H4 (cell line): ENCODE data around the gene NHLRC2. TPM values are rescaled to one million over a fixed set of nuclear protein-coding genes. Genes with fewer than 3 reads are reported as not detected.

Source experiments
- DNase-seq: peaks from one replicate; pipeline ENCODE4 v3.0.0-alpha.2; 2015; ENCODE audit warnings: low spot score
- total RNA-seq: library from RNA; depleted of rRNA; stranded (reverse); fragments of >200 nt; shearing (Covaris generic); gene quantifications from 2 replicates; pipeline ENCODE4 v1.2.3, GENCODE V29; 2014

Gene NHLRC2
- total RNA-seq, 1 experiment from 2014 or later, result 10.2 TPM

DNA sequence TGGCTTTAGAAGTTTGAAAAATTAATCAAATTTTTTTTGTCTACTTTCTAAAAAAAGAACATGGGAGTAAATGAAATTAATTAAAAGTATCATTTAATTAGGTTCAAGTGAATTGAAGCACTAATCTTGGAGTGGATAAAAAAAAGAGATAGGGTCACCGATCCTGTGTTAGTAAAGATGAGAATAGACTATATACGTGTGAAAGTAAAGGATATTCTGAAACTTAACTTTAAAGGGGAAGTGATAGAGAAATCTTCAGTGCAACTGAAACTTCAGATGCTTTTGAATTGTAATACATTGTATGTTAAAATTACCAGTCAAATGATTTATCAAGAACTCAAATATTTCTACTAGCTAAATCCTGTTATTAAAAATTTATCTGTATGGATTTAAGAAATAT, 4.8 kb downstream of the NHLRC2 start:
- DNase-seq, result no peak

DNA sequence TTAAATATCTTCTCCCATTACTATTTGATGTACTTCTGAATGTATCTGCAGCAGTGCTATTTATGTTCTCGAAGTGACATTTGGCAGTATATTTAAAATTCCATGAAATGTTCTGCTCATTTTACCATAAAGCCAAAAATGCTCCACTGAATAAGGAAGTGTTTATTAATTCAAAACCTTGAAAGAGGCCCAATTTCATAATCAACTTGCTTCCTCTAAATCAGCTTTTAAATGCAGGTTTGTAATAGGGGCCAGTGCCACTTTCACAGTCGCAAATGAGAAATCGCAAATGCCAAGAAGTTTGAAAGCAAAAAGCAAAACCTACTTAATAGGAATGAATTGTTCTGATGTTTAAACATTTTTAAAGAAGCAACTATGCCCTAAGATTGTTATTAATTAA, 11.4 kb downstream of the NHLRC2 start:
- DNase-seq, result no peak

DNA sequence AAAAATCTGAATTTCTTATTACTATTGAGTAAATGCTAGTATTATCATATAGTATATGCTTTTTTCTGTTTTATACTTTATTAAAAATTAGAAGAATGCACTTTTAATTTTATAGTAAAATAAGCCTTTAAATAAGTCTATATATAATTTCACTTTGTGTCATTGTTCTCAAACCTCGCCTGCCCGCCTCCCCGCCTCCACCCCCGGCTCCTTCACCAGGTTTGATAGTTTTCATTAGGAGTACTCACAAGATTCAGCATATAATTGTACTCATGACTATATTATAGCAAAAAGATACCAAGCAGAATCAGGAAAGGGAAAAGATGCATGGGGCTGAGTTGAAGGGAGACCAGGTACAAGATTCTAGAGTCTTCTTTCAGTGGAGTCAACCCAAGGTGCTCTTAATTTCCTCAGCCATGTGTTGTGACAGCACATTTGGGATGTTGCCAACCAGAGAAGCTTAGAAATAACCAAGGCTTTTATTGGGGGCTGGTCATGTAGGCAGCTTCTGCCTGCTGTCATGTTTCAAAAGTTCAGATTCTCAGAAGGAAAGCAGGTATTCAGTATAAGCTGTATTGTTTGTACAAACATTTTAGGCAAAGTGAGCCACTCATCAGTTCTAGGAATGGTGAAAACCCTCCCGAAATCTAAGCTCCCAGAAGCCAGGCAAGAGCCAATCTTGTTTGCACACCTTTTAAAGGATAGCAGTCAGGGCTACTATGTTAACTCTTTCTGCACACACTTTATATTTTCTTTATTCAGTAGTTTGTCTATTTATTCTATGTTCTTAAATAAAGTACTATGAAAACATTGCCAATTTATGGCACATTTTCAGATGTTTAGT, 12.3 kb downstream of the NHLRC2 start:
- no peak for DNase-seq

DNA sequence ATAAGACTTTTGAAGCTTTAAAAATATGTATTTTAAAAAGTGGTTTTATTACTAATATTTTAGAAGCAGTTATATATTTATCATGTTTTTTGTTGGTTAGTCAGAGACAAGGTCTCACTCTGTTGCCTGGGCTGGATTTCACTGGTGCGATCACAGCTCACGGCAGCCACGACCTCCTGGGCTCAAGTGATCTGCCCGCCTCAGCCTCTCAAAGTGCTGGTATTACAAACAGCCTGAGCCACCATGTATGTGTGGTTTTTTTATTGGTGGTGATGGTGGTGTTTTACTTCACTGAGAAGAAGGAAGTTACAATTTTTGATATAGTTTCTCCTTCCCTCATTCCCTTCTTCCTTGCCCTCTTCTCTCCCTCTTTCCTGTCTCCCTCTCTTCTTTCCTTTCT, 13.4 kb downstream of the NHLRC2 start:
- DNase-seq, result no peak

DNA sequence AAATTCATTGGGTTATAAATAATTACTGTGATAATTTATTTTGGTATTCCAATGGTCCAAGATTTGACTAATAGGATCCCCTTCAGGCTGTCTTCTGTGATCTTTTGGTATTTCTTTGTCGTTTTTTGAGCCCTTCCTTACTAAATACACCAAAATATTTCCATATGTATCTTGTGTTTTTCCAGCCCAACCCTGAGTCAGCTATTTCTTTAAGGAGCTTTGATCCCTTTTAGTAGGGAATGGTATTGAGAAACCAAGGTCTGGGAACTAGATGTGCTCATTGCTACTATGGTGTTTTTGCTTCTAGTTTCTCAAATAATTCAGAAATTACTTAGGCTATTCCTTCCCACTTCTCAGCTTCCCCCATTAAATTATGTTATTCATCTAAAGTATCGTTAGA, 15.3 kb downstream of the NHLRC2 start:
- DNase-seq, result no peak

GRCh38 chr10:113872139-113873030, 17.9 kb downstream of the NHLRC2 start:
- DNase-seq, result no peak

DNA sequence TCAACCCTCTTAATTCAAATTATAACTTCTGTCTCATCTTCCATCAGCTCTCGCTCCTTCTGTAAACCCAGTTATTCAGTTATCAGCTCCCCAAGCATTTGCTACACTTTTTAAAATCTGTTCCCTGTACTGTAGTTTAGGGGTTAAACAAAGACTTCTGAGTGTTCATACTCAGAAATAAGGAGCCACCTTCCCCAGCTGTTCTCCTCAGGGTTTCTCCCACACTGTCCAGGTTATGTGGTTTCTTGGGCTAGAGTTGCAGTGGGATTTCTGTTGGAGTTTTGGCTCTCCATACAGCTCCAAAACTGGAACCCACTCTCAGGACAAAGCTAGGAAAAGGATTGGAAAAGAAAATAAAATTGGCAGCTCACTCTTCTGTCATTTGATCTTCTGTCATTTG, 20.8 kb downstream of the NHLRC2 start:
- DNase-seq, result no peak

- DNase-seq, result no peak
These were observed 22.0 kb downstream of the NHLRC2 start for GRCh38 chr10:113876461-113876860.

GRCh38 chr10:113879691-113880090, 25.2 kb downstream of the NHLRC2 start:
- no peak for DNase-seq

DNA sequence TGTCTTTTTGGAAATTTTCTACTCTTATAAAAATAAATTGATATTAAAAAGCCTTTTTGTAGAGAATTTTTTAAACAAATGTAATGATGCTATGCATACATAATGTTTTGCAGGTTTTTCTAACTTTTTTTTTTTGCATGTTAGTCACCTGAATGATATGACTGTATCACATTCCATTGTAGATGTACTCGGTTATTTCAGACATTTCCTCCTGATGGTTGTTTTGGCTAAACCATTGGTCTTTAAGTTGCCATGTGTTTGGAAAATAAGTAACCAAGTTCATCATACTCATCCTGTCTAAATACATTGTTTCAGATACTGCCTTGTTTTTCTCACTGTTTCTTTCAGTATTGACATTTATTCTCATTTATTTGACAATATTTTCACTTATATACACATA, 25.8 kb downstream of the NHLRC2 start:
- DNase-seq, result no peak

- no peak for DNase-seq
These were observed 27.8 kb downstream of the NHLRC2 start for GRCh38 chr10:113882240-113882639.

- DNase-seq, result no peak
These were observed 35.5 kb downstream of the NHLRC2 start for GRCh38 chr10:113889911-113890310.

DNA sequence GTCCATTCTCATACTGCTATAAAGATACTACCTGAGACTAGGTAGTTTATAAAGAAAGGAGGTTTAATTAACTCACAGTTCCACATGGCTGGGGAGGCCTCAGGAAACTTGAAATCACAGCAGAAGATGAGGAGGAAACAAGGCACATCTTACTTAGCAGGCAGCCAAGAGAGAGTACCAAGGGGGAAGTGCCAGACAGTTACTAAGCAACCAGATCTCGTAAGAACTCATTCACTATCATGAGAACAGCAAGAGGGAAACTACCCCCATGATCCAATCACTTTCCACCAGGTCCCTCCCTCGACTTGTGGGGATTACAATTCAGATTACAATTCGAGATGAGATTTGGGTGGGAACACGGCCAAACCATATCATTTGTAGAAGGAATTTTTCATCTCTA, 36.3 kb downstream of the NHLRC2 start:
- DNase-seq, result no peak

GRCh38 chr10:113891476-113891875, 37.0 kb downstream of the NHLRC2 start:
- DNase-seq, result no peak

GRCh38 chr10:113893570-113893969, 39.1 kb downstream of the NHLRC2 start:
- DNase-seq, result no peak

DNA sequence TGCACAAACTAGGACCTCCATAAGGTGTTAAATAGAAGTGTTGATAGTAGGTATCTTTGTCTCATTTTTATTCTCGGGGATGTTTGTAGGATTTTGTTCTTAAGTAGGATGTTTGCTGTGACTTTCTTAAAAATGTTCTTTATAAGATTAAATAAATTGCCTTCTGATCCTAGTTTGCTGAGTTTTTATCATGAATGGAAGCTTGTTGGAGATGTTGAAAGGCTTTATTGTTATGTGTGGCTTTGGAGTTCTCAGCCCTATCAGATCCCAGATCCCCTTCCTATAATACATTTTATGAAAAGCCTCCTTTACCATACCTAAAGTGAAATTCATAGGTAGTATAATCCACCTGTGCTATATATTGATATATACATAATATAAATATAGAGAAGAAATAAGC, 40.1 kb downstream of the NHLRC2 start:
- no peak for DNase-seq

GRCh38 chr10:113895018-113895417, 40.6 kb downstream of the NHLRC2 start:
- no peak for DNase-seq

DNA sequence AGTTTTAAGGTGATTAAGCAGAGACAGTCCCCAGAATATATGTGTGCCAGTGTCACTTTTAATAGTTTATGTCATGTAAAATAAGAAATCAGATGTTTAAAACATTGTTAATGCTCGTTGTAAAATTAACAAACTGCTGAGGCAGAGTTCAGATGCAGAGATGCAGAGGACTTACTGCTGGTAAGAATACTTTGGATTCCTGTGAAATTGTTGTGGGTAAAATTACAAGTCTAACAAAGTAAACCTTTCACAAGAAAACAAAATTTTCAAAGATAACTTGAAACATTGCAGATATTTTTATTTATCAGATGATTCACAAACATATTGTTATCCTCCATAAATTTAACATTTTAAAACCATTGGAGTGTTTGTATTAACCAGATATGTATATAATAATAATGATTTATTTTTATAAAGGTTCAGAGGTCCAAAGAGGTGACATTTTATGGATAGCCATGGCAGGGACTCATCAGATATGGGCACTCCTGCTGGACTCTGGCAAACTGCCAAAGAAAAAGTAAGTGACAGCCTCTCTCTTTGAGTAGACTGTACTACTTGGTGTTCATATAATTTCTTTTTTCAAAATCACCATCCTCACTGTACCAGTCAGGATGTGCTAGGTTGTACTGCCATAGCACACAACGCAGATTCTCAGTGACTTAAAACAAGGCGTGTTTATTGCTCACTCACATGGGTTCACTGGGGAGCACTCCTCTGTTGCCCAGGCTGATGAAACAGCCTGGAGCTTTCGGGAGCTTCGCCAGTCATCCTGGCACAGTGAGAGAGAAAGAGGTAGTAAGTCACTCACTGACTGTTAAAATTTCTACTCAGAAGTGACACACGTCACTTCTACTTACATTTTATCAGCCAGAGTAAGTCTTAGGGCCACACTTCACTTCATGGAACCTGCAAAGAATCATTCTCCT, 43.5 kb downstream of the NHLRC2 start:
- DNase-seq, result peak; percentile 4

DNA sequence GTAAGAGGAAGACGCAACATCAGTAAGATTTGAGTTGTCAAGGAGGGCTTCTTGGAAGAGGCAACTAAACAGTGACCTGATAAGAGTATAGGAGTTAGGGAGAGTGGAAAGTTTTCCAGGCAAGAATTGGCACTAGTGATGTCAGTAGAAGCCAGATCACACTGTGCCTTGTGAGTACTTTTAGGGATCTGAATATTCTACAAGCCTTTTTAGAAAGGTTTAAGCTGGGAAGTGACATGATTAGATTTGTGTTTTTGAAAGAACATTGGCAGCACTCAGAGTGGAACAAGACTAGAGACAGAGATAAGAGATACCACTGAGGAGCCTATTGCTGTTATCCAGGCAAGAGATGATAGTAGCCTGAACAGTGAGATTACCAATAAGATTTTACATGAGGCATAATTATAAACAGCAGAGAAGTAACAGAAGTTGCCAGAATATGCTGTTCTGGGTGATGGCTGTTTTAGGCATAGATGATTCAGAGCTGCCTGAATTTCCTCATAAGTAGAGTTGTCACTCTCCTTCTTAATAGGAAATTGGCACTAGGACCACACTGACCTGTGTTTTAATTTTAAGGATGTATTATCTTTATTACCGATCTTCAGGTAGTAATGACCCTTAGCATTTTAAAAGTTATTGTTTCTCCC, 45.6 kb downstream of the NHLRC2 start:
- DNase-seq, result no peak

- no peak for DNase-seq
These were observed 51.3 kb downstream of the NHLRC2 start for GRCh38 chr10:113905756-113906155.

DNA sequence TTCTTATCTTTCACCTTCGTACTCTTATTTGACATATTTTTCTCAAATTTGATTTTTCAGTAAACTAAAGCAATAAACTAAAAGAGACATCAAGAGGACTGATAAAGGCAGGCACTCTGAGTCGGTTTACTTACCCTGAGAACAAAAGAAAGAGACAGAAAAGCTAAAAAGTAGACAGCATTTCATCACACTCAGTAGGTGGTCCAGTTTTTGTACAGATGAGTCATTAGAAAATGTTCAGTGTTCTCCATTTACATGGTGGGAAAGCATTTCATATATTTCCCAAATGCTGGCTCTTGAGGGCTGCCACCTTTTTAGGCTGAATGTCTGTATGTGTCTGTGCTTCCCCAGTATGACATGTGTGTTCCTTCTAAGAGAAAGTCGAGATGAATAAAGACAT, 52.7 kb downstream of the NHLRC2 start:
- DNase-seq, result no peak
